Measurements from ENCODE around the gene PLCL2.

The PLCL2 gene

GRCh38 chr3:17132286-17133115, 247.7 kb downstream of the PLCL2 start:
- Mint-ChIP-seq H3K27ac (no peak overlapping the region), H3K4me3 (no peak overlapping the region), H3K9me3 (ENCODE audit: low read depth) (peaks cover 10% of the 10 kb centered on the region), H3K4me1 (ENCODE audit: low read depth) (no peaks in the 10 kb centered on the region), H3K36me3 (peaks cover 8% of the 10 kb centered on the region), H3K27me3 (no peaks in the 10 kb centered on the region)

GRCh38 chr3:17133632-17134545, 249.1 kb downstream of the PLCL2 start:
- peaks cover 3% of the 10 kb centered on the region for H3K9me3 Mint-ChIP-seq (ENCODE audit: low read depth)
- H3K4me1 Mint-ChIP-seq (ENCODE audit: low read depth) = no peaks in the 10 kb centered on the region
- H3K27me3 Mint-ChIP-seq = no peaks in the 10 kb centered on the region
- H3K36me3 Mint-ChIP-seq = peaks cover 4% of the 10 kb centered on the region
- no peak overlapping the region for H3K4me3 Mint-ChIP-seq
- H3K27ac Mint-ChIP-seq = no peak overlapping the region

GRCh38 chr3:17135696-17136095, 250.9 kb downstream of the PLCL2 start:
- no peak overlapping the region for H3K4me3 Mint-ChIP-seq
- peaks cover 3% of the 10 kb centered on the region for H3K9me3 Mint-ChIP-seq (ENCODE audit: low read depth)
- H3K36me3 Mint-ChIP-seq = no peaks in the 10 kb centered on the region
- H3K27ac Mint-ChIP-seq = no peak overlapping the region
- H3K4me1 Mint-ChIP-seq (ENCODE audit: low read depth) = no peaks in the 10 kb centered on the region
- no peaks in the 10 kb centered on the region for H3K27me3 Mint-ChIP-seq

- Mint-ChIP-seq H3K36me3 (no peaks in the 10 kb centered on the region), H3K9me3 (ENCODE audit: low read depth) (peaks cover 3% of the 10 kb centered on the region), H3K27me3 (no peaks in the 10 kb centered on the region), H3K4me3 (no peak overlapping the region), H3K4me1 (ENCODE audit: low read depth) (no peaks in the 10 kb centered on the region), H3K27ac (no peak overlapping the region)
These were observed 251.5 kb downstream of the PLCL2 start for GRCh38 chr3:17136136-17136721.

- Mint-ChIP-seq H3K27me3 (no peaks in the 10 kb centered on the region), H3K9me3 (ENCODE audit: low read depth) (peaks cover 3% of the 10 kb centered on the region), H3K36me3 (no peaks in the 10 kb centered on the region), H3K27ac (no peak overlapping the region), H3K4me3 (no peak overlapping the region), H3K4me1 (ENCODE audit: low read depth) (no peaks in the 10 kb centered on the region)
These were observed 252.6 kb downstream of the PLCL2 start for GRCh38 chr3:17137321-17137826.

- Mint-ChIP-seq H3K4me3 (no peak overlapping the region), H3K4me1 (ENCODE audit: low read depth) (no peaks in the 10 kb centered on the region), H3K36me3 (no peaks in the 10 kb centered on the region), H3K9me3 (ENCODE audit: low read depth) (peaks cover 3% of the 10 kb centered on the region), H3K27ac (no peak overlapping the region), H3K27me3 (no peaks in the 10 kb centered on the region)
These were observed 253.7 kb downstream of the PLCL2 start for GRCh38 chr3:17138246-17139039.
